ENCODE results near the gene TNKS2. TPM values are rescaled to one million over a fixed set of nuclear protein-coding genes. Genes with fewer than 3 reads are reported as not detected.

Gene TNKS2
- total and polyA plus RNA-seq, 4 donors: 9.8 to 43.2 (median 27.4) TPM

DNA sequence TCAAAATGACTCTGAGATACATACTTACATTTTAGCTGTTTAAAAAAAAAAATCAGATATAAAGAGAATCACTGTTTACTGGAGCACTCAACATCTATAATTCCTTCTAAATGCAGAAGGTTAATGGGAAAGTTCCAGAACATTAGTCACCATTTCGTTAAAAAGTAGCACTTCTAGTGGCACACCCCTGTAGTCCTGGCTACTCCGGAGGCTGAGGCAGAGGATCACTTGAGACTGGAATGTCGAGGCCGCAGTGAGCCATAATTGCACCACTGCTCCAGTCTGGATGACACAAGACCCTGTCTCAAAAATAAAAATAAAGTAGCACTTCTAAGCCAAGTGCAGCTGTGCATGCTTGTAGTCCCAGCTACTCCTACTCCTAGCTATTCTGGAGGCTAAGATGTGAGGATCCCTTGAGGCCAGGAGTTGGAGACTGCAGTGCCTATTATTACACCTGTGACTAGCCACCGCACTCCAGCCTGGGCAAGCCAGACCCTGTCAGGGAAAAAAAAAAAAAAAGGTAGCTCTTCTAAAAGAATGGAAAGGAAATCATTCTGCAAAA, 108.9 kb downstream of the TNKS2 start:
- ATAC-seq (ENCODE audit: low FRiP score) (no peak), DNase-seq (no peak)
- no peaks in the 10 kb centered on the region for H3K4me1 ChIP-seq (ENCODE audit: control insufficient read depth in 1 of 2, insufficient read depth in 2 of 2, low read length in 2 of 2)
- WGBS, 2 donors: 48 to 60% methylated on average over 5 of the region's 5 CpGs
- H3K27me3 ChIP-seq (ENCODE audit: control insufficient read depth in 1 of 2, insufficient read depth in 2 of 2, low read length in 1 of 2): no peaks in the 10 kb centered on the region
- no peaks in the 10 kb centered on the region for H3K9me3 ChIP-seq (ENCODE audit: control insufficient read depth, low read length)
- no peaks in the 10 kb centered on the region for H3K36me3 ChIP-seq (ENCODE audit: control insufficient read depth in 1 of 2, insufficient read depth in 2 of 2, low read length in 1 of 2)
- peak overlapping the region in 1 of 2 donors; percentile 59 for H3K27ac ChIP-seq (ENCODE audit: low read depth in 1 of 2, low read length in 2 of 2)
- intact Hi-C loops (cut with DNase I): no loop called here
- no peak overlapping the region for H3K4me3 ChIP-seq (ENCODE audit: low read length in 2 of 2)

DNA sequence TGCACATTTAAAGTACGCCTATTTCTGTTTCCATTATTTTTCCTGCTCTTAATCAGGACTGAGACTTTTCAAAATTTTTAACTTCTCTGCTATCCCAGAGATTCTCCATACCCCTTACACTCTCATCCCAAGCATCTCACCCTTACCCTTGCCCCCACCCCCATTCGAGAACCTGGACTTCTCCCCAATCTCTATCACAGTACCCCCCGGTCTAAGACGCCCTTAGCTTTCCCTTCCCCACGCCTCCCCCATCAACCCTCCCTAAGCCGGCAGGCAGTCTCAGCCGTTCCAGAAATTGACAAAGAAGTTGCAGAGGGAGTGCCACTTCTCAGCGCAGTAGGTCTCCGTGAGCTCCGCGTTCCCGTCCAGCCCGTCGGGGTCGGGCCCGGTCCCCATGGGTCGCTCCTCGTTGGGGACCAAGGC, 109.7 kb downstream of the TNKS2 start:
- intact Hi-C loops (cut with DNase I): no loop called here
- H3K36me3 ChIP-seq (ENCODE audit: control insufficient read depth in 1 of 2, insufficient read depth in 2 of 2, low read length in 1 of 2): no peaks in the 10 kb centered on the region
- DNase-seq: no peak
- H3K4me1 ChIP-seq (ENCODE audit: control insufficient read depth in 1 of 2, insufficient read depth in 2 of 2, low read length in 2 of 2): no peaks in the 10 kb centered on the region
- no peaks in the 10 kb centered on the region for H3K27me3 ChIP-seq (ENCODE audit: control insufficient read depth in 1 of 2, insufficient read depth in 2 of 2, low read length in 1 of 2)
- 1% methylated on average over 18 of the region's 18 CpGs for WGBS, 2 donors
- H3K27ac ChIP-seq (ENCODE audit: low read depth in 1 of 2, low read length in 2 of 2): peak overlapping the region; percentile 2 to 70
- ATAC-seq (ENCODE audit: low FRiP score): peak; percentile 43
- no peaks in the 10 kb centered on the region for H3K9me3 ChIP-seq (ENCODE audit: control insufficient read depth, low read length)
- H3K4me3 ChIP-seq (ENCODE audit: low read length in 2 of 2): peak overlapping the region; percentile 64 to 86

GRCh38 chr10:91908337-91909116, 110.3 kb downstream of the TNKS2 start:
- Histone ChIP-seq H3K9me3 (ENCODE audit: control insufficient read depth, low read length) (no peaks in the 10 kb centered on the region), H3K36me3 (ENCODE audit: control insufficient read depth in 1 of 2, insufficient read depth in 2 of 2, low read length in 1 of 2) (no peaks in the 10 kb centered on the region), H3K27me3 (ENCODE audit: control insufficient read depth in 1 of 2, insufficient read depth in 2 of 2, low read length in 1 of 2) (no peaks in the 10 kb centered on the region), H3K4me3 (ENCODE audit: low read length in 2 of 2) (peak overlapping the region; percentile 64 to 86), H3K27ac (ENCODE audit: low read depth in 1 of 2, low read length in 2 of 2) (peak overlapping the region; percentile 2 to 70), H3K4me1 (ENCODE audit: control insufficient read depth in 1 of 2, insufficient read depth in 2 of 2, low read length in 2 of 2) (no peaks in the 10 kb centered on the region)
- intact Hi-C loops (cut with DNase I): no loop called here
- DNase-seq (peak; percentile 87 to 93), ATAC-seq (ENCODE audit: low FRiP score) (peak; percentile 94)
- 0 to 1% methylated on average over 53 to 93 of the region's 93 CpGs for WGBS, 2 donors

- Histone ChIP-seq H3K36me3 (ENCODE audit: control insufficient read depth in 1 of 2, insufficient read depth in 2 of 2, low read length in 1 of 2) (no peaks in the 10 kb centered on the region), H3K4me1 (ENCODE audit: control insufficient read depth in 1 of 2, insufficient read depth in 2 of 2, low read length in 2 of 2) (no peaks in the 10 kb centered on the region), H3K27me3 (ENCODE audit: control insufficient read depth in 1 of 2, insufficient read depth in 2 of 2, low read length in 1 of 2) (no peaks in the 10 kb centered on the region), H3K4me3 (ENCODE audit: low read length in 2 of 2) (peak within 1 kb of the TSS; percentile 64 to 86), H3K9me3 (ENCODE audit: control insufficient read depth, low read length) (no peaks in the 10 kb centered on the region), H3K27ac (ENCODE audit: low read depth in 1 of 2, low read length in 2 of 2) (peak within 1 kb of the TSS; percentile 2 to 74)
- 0% methylated on average over 19 of the region's 19 CpGs for WGBS, 2 donors
- peak in 1 of 2 donors; percentile 49 for DNase-seq
- intact Hi-C loops (cut with DNase I): no loop called here
- ATAC-seq (ENCODE audit: low FRiP score): peak; percentile 66
These were observed 111.0 kb downstream of the TNKS2 start, which contains the start of gene FGFBP3 for GRCh38 chr10:91909117-91909677. Gene FGFBP3, minus strand, starts transcription at chr10:91909486. Its CDS starts 517 bp downstream, at chr10:91908969.

DNA sequence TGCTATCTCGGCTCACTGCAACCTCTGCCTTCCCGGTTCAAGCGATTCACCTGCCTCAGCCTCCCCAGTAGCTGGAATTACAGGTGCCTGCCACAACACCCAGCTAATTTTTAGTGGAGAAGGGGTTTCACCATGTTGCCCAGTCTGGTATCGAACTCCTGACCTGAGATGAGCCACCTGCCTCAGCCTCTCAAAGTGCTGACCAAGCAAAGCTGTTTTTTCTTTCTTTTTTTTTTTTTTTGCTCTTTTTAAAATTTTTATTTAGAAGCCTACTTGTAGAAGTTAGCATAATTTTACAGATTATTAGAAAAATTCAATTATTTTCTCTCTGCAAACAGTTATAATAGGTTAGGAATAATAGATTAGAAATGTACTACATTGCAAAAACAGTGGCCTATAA, 112.2 kb downstream of the TNKS2 start:
- no peaks in the 10 kb centered on the region for H3K36me3 ChIP-seq (ENCODE audit: control insufficient read depth in 1 of 2, insufficient read depth in 2 of 2, low read length in 1 of 2)
- no peak overlapping the region for H3K4me3 ChIP-seq (ENCODE audit: low read length in 2 of 2)
- intact Hi-C loops (cut with DNase I): loop anchor here (5.0 to 10.0 kb wide), 2 partner anchors 53 to 416 kb away; no protein-coding TSS in a partner anchor
- H3K27ac ChIP-seq (ENCODE audit: low read depth in 1 of 2, low read length in 2 of 2): no peak overlapping the region
- H3K4me1 ChIP-seq (ENCODE audit: control insufficient read depth in 1 of 2, insufficient read depth in 2 of 2, low read length in 2 of 2): no peaks in the 10 kb centered on the region
- no peaks in the 10 kb centered on the region for H3K27me3 ChIP-seq (ENCODE audit: control insufficient read depth in 1 of 2, insufficient read depth in 2 of 2, low read length in 1 of 2)
- DNase-seq: no peak
- no peaks in the 10 kb centered on the region for H3K9me3 ChIP-seq (ENCODE audit: control insufficient read depth, low read length)
- 88 to 93% methylated on average over 4 of the region's 4 CpGs for WGBS, 2 donors
- ATAC-seq (ENCODE audit: low FRiP score): no peak

Other genes with a start within 250 kb of the TNKS2 start
- gene PPP1R3C, start 165.4 kb upstream of the TNKS2 start, total RNA-seq: 100 to 1,000 TPM in 1 of 2 donors, 10 to 100 TPM in 1; 94.6 to 152 TPM
- 100 to 1,000 TPM in 1 of 2 donors, 10 to 100 TPM in 1; 69.2 to 288 TPM for gene PPP1R3C, start 165.4 kb upstream of the TNKS2 start, polyA plus RNA-seq
- gene FGFBP3, start 111.1 kb downstream of the TNKS2 start, total RNA-seq: 1 to 10 TPM; 1.2 to 1.7 TPM
- gene FGFBP3, start 111.1 kb downstream of the TNKS2 start, polyA plus RNA-seq: 1 to 10 TPM; 1.3 to 1.5 TPM
- gene BTAF1, start 125.3 kb downstream of the TNKS2 start, total RNA-seq: 10 to 100 TPM; 45.2 to 48.2 TPM
- gene BTAF1, start 125.3 kb downstream of the TNKS2 start, polyA plus RNA-seq: 10 to 100 TPM in 1 of 2 donors, 1 to 10 TPM in 1; 3.3 to 23.0 TPM

Data from aorta (tissue), 5 donors.